Esophagus muscularis mucosa (tissue), 4 donors: ENCODE data around the gene FADS2. TPM values are rescaled to one million over a fixed set of nuclear protein-coding genes. Genes with fewer than 3 reads are reported as not detected.

Experiments used
- DNase-seq: peaks from one replicate; pipeline ENCODE4 v3.0.0-alpha.2; 2017; ENCODE audit errors: extremely low spot score
- H3K27ac ChIP-seq, 4 donors: fragments of 200-600 bp; sonication (generic); replicated peaks in 1 of 4; 1 replicate in 3 of 4; 2 replicates in 1 of 4; pipeline ENCODE4 v1.5.1; 2016 to 2019; ENCODE audit warnings: mild to moderate bottlenecking in 1 of 4
- H3K27me3 ChIP-seq, 4 donors: fragments of 200-600 bp; sonication (generic); one replicate each; pipeline versions ENCODE4 v1.5.1 to v1.6.0; 2016 to 2019
- H3K36me3 ChIP-seq, 4 donors: fragments of 200-600 bp; sonication (generic); one replicate each; pipeline ENCODE4 v1.5.1; 2016 to 2019
- H3K4me1 ChIP-seq, 4 donors: fragments of 200-600 bp; sonication (generic); one replicate each; pipeline ENCODE4 v1.5.1; 2016 to 2019
- H3K4me3 ChIP-seq, 4 donors: fragments of 200-600 bp; sonication (generic); 1 replicate in 2 of 4; 2 replicates in 2 of 4; pipeline ENCODE4 v1.5.1; 2016 to 2019; ENCODE audit warnings: mild to moderate bottlenecking in 4 of 4, moderate library complexity in 1 of 4
- H3K9me3 ChIP-seq, 4 donors: fragments of 200-600 bp; sonication (generic); 1 replicate in 3 of 4; 2 replicates in 1 of 4; pipeline ENCODE4 v1.5.1; 2016 to 2019
- EP300 ChIP-seq: sonication (generic); formaldehyde crosslinking; IDR thresholded peaks from one replicate; pipeline ENCODE4 v1.6.1; 2017; ENCODE audit warnings: antibody characterized with exemption
- POLR2A ChIP-seq: fragments of 450-650 bp; IDR thresholded peaks from one replicate; pipeline ENCODE4 v1.6.1; 2017; ENCODE audit warnings: antibody characterized with exemption, moderate library complexity, mild to moderate bottlenecking, low read depth
- POLR2AphosphoS5 ChIP-seq, 2 donors: sonication (generic); formaldehyde crosslinking; IDR thresholded peaks; one replicate each; pipeline ENCODE4 v1.6.1; 2017; ENCODE audit warnings: antibody characterized with exemption in 2 of 2
- WGBS: methylation state at CpG from one replicate; pipeline ENCODE4 v1.1.5; 2018; 5-methylcytosine and 5-hydroxymethylcytosine counted together
- intact Hi-C: fragments of 100-400 bp; cut with DNase I; formaldehyde crosslinking; loops from one replicate; pipeline ENCODE4 v1.15.1; 2023
- total RNA-seq, 4 donors: library from RNA; depleted of rRNA; stranded (reverse); fragments of >200 nt; gene quantifications; one replicate each; pipeline versions ENCODE4 v1.1.0 to v1.2.1, GENCODE V29; 2016
- TF ChIP-seq, protein P1 (sequence below), 3 experiments: fragments of 200-600 bp in 2 of 3; fragments of 450-650 bp in 1 of 3; sonication (generic) in 2 of 3; IDR thresholded peaks; one replicate each; pipeline ENCODE4 v1.5.1; 2017 to 2019; ENCODE audit warnings: antibody characterized with exemption in 3 of 3, mild to moderate bottlenecking in 2 of 3, moderate library complexity in 1 of 3

FADS2 gene
- total RNA-seq, 4 donors from 2014 or later: 15.9 to 32.8 (median 28.0) TPM

DNA sequence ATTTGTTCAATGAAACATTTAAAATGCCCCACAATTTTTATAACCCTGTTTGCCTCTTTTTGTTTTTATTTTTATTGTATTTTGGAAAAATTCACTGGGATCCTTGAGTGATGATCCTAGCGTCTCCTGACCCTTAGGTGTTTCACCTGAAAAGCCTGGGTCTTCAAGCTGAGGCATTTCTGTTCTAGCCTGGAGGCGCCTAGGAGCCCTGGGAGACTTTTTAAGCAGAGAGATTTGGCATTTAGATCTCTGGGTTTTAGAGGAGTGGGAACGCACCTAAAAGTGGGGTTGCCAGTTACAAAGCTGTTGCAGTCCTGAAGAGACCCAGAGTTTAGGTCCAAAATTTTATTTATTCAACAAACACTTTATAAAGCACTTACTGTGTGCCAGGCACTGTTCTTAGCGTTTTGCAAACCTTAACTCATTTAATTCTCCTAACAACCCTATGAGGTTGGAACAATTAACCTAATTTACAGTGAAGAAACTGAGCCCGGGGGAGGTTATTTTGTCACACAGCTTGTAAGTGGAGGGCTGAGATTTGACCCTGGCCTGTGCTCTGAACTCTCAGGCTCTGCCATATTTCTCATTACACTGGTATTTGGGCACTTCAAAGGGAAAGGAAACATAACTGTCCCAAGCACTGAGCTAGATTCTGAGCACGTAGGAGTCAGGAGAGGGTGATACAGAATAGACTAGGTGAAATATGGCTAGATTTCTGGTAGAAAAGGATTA is 10.5 kb upstream of the FADS2 start:
- intact Hi-C loops: no loop called here
- WGBS: 79% methylated on average over 6 of the region's 6 CpGs
- no peaks in the 10 kb centered on the region for H3K9me3 ChIP-seq
- DNase-seq: no peak
- H3K27me3 ChIP-seq: peaks cover 0 to 13% (median 0%) of the 10 kb centered on the region in 4 donors
- peak overlapping the region; percentile 95 to 99 (median 97) for H3K27ac ChIP-seq
- H3K4me3 ChIP-seq: peak overlapping the region; percentile 71 to 88 (median 74)
- peaks cover 0 to 8% (median 2%) of the 10 kb centered on the region in 4 donors for H3K36me3 ChIP-seq
- TF ChIP-seq POLR2AphosphoS5 (IDR thresholded peaks at IDR 0.05) (no peak), POLR2A (no peak), EP300 (no peak)
- TF ChIP-seq, protein P1, sequence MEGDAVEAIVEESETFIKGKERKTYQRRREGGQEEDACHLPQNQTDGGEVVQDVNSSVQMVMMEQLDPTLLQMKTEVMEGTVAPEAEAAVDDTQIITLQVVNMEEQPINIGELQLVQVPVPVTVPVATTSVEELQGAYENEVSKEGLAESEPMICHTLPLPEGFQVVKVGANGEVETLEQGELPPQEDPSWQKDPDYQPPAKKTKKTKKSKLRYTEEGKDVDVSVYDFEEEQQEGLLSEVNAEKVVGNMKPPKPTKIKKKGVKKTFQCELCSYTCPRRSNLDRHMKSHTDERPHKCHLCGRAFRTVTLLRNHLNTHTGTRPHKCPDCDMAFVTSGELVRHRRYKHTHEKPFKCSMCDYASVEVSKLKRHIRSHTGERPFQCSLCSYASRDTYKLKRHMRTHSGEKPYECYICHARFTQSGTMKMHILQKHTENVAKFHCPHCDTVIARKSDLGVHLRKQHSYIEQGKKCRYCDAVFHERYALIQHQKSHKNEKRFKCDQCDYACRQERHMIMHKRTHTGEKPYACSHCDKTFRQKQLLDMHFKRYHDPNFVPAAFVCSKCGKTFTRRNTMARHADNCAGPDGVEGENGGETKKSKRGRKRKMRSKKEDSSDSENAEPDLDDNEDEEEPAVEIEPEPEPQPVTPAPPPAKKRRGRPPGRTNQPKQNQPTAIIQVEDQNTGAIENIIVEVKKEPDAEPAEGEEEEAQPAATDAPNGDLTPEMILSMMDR (IDR thresholded peaks at IDR 0.05): no peak
- peaks cover 11 to 29% (median 22%) of the 10 kb centered on the region in 4 donors for H3K4me1 ChIP-seq

DNA sequence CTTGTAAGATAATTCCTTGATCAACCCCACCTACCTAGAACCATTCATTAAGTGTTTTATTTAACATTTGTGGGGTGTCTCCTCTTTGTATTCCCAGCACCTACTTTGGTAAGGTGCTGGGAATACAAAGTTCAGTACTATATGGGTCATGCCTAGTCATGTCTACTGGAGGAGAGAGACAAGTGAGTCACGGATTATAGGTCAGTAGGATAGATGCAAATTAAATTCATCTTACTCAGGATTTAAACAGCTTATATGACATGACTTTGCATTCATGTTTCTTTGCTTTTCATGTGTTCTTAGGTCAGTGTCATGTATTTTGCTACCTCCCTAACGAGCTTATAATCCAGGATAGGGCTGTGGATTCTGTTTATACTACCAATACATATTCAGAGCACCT is 7.9 kb upstream of the FADS2 start:
- intact Hi-C loops: no loop called here
- Histone ChIP-seq H3K9me3 (no peaks in the 10 kb centered on the region), H3K4me1 (peaks cover 7 to 23% (median 17%) of the 10 kb centered on the region in 4 donors), H3K4me3 (no peak overlapping the region), H3K27ac (no peak overlapping the region), H3K27me3 (peaks cover 0 to 8% (median 0%) of the 10 kb centered on the region in 4 donors), H3K36me3 (no peaks in the 10 kb centered on the region)
- DNase-seq: no peak
- 88% methylated on average over 2 of the region's 2 CpGs for WGBS
- no peak for TF ChIP-seq POLR2AphosphoS5 (IDR thresholded peaks at IDR 0.05)
- TF ChIP-seq POLR2A: no peak
- TF ChIP-seq, protein P1 (IDR thresholded peaks at IDR 0.05): no peak
- no peak for TF ChIP-seq EP300

DNA sequence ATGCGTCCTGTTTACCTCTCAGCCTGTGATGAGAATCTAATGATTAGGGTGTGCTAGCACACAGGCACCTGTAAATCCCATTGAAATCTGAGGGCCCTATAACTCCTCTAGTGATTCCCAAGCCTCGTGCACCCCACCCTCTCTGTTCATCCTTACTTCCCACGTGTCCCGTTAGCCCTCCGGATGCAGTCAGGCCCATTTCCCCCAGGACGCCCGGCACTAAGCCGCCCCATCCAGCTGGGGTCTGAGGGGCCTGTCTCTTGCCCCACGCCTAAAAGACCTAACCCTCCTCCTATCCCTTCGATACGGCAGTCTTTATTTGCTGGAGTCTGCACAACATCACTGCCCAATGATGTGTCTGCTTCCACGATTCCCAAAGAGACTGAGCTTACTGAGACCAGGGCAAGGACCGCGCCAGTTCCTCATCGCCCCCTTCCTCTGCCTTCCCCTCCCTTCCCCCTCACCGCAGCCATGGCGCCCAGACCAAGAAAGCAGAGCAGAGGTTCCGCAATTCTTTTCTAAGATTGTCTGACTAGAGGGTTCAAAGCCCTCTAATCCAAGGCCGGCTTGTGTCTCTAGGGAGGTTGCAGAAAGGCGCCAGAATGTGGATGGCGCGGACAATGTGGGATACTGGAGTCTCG is 1.1 kb upstream of the FADS2 start:
- Histone ChIP-seq H3K27ac (peak overlapping the region; percentile 77 to 91 (median 86)), H3K36me3 (no peaks in the 10 kb centered on the region), H3K27me3 (no peaks in the 10 kb centered on the region), H3K9me3 (no peaks in the 10 kb centered on the region), H3K4me3 (peak overlapping the region; percentile 59 to 68 (median 62)), H3K4me1 (peaks cover 18 to 55% (median 52%) of the 10 kb centered on the region in 4 donors)
- TF ChIP-seq POLR2AphosphoS5 (IDR thresholded peaks at IDR 0.05) (no peak), EP300 (no peak), POLR2A (no peak)
- TF ChIP-seq, protein P1 (IDR thresholded peaks at IDR 0.05): no peak
- intact Hi-C loops: no loop called here
- no peak for DNase-seq
- 22% methylated on average over 19 of the region's 23 CpGs for WGBS

DNA sequence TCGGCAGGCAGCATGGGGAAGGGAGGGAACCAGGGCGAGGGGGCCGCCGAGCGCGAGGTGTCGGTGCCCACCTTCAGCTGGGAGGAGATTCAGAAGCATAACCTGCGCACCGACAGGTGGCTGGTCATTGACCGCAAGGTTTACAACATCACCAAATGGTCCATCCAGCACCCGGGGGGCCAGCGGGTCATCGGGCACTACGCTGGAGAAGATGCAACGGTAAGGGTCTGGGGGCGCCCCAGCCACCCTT is 204 bp downstream of the FADS2 start:
- Histone ChIP-seq H3K27ac (peak overlapping the region; percentile 77 to 91 (median 86)), H3K9me3 (no peaks in the 10 kb centered on the region), H3K27me3 (no peaks in the 10 kb centered on the region), H3K4me3 (peak overlapping the region; percentile 59 to 68 (median 62)), H3K4me1 (peaks cover 18 to 60% (median 52%) of the 10 kb centered on the region in 4 donors), H3K36me3 (no peaks in the 10 kb centered on the region)
- DNase-seq: no peak
- intact Hi-C loops: no loop called here
- WGBS: 2% methylated on average over 12 of the region's 16 CpGs
- TF ChIP-seq POLR2A (no peak), EP300 (no peak), POLR2AphosphoS5 (IDR thresholded peaks at IDR 0.05) (no peak)
- TF ChIP-seq, protein P1 (IDR thresholded peaks at IDR 0.05): no peak
